ENCODE results near the gene CITED1.

DNA sequence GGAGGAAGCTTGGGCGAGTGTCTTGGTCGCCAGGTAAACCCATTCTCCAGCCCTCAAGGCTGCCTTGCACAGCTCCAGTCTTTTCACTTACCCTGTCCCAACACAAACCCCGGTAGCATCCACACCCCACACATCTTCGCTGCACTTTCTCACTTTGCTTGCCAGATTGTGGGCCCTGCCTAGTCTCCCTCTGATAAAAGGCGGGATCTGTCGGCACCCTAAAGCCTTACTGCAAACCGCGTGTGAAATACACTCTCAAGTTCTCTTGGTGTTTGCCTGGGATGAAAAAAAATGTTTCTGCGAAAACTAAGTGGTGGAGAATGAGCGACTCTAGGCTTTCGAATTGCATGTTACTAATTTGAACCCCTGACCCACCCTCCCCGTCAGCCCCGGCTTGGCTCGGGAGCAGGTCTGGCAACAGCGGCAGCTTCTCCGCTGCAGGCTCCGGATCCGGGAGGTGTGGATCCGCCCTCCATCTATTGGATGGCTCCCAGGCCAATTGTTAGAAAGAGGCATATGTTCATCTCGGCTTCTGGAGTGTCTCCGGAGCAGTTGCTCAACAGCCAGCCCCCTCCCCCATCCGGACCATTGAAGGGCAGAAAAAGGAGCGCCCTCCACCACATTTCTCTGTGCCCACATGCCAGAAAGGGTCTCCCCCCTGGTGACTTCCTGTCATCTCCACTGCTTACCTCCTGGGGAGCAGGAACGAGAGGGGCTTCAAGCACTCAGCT, 3.0 kb upstream of the CITED1 start:
- TF ChIP-seq CTCF (IDR thresholded peaks at IDR 0.05; ENCODE audit: low read depth, low read length, poor library complexity, severe bottlenecking) (no peak), EZH2phosphoT487 (IDR thresholded peaks at IDR 0.05; ENCODE audit: borderline replicate concordance, low read length) (peak; percentile 98)

All from DOHH2 (cell line).